Endothelial cell (in vitro differentiated cells): ENCODE measurements around the gene MACROD2. TPM values are rescaled to one million over a fixed set of nuclear protein-coding genes. Genes with fewer than 3 reads are reported as not detected.

Experiments
- DNase-seq: peaks from one replicate; pipeline ENCODE4 v3.0.0; 2021; ENCODE audit warnings: low spot score
- H3K27ac Mint-ChIP-seq: one replicate; pipeline ENCODE4 v1.8.0; 2021; ENCODE audit warnings: mixed read lengths, inconsistent platforms; ENCODE audit not compliant: unreplicated experiment
- H3K27me3 Mint-ChIP-seq: one replicate; pipeline ENCODE4 v1.8.0; 2021; ENCODE audit warnings: mild to moderate bottlenecking, moderate library complexity, mixed read lengths, inconsistent platforms; ENCODE audit not compliant: unreplicated experiment
- H3K36me3 Mint-ChIP-seq: one replicate; pipeline ENCODE4 v1.8.0; 2021; ENCODE audit warnings: mild to moderate bottlenecking, low read depth, mixed read lengths, inconsistent platforms; ENCODE audit not compliant: unreplicated experiment
- H3K4me1 Mint-ChIP-seq: one replicate; pipeline ENCODE4 v1.8.0; 2021; ENCODE audit warnings: mild to moderate bottlenecking, mixed read lengths, inconsistent platforms; ENCODE audit not compliant: unreplicated experiment
- H3K4me3 Mint-ChIP-seq: one replicate; pipeline ENCODE4 v1.8.0; 2021; ENCODE audit warnings: mild to moderate bottlenecking, mixed read lengths, inconsistent platforms; ENCODE audit not compliant: unreplicated experiment
- H3K9me3 Mint-ChIP-seq: one replicate; pipeline ENCODE4 v1.8.0; 2021; ENCODE audit warnings: mixed read lengths, inconsistent platforms; ENCODE audit not compliant: unreplicated experiment
- total RNA-seq: library from RNA; stranded (reverse); fragmentation: NEBNext Ultra II Directional; extraction: Animal tissue kit (Norgen Biotek cat#: 25700); gene quantifications from one replicate; pipeline ENCODE4 v1.2.1, GENCODE V29; 2021; ENCODE audit not compliant: unreplicated experiment
- TF ChIP-seq, protein P1 (sequence below): fragments of 200-600 bp; sonication (generic); IDR thresholded peaks from one replicate; pipeline ENCODE4 v1.5.0; 2021; ENCODE audit warnings: antibody characterized with exemption; ENCODE audit not compliant: unreplicated experiment

Gene MACROD2
- total RNA-seq, 1 donor from 2014 or later: 6.4 TPM

DNA sequence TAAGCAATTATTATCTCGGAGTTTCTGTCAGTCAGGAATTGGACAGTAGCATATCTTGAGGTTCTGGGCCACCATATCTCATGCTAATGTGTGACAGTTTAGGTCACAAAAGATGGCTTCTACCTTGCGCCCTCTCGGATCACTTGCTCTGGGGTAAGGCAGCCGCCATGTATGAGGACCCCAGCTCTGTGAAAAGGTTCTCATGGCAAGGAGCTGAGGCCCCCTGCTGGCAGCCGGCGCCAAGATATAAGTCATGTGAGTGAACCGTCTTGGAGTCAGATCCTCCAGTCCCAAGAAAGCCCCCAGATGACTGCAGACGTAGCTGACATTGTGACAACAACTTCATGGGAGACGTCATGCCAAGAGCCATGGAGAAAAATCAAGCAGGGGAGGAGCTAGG, 1907.2 kb downstream of the MACROD2 start:
- H3K36me3 Mint-ChIP-seq: no peaks in the 10 kb centered on the region
- no peak overlapping the region for H3K27ac Mint-ChIP-seq
- H3K9me3 Mint-ChIP-seq: no peaks in the 10 kb centered on the region
- no peaks in the 10 kb centered on the region for H3K4me1 Mint-ChIP-seq
- peak; percentile 58 for DNase-seq
- TF ChIP-seq, protein P1, sequence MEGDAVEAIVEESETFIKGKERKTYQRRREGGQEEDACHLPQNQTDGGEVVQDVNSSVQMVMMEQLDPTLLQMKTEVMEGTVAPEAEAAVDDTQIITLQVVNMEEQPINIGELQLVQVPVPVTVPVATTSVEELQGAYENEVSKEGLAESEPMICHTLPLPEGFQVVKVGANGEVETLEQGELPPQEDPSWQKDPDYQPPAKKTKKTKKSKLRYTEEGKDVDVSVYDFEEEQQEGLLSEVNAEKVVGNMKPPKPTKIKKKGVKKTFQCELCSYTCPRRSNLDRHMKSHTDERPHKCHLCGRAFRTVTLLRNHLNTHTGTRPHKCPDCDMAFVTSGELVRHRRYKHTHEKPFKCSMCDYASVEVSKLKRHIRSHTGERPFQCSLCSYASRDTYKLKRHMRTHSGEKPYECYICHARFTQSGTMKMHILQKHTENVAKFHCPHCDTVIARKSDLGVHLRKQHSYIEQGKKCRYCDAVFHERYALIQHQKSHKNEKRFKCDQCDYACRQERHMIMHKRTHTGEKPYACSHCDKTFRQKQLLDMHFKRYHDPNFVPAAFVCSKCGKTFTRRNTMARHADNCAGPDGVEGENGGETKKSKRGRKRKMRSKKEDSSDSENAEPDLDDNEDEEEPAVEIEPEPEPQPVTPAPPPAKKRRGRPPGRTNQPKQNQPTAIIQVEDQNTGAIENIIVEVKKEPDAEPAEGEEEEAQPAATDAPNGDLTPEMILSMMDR: peak; percentile 54
- peaks cover 2% of the 10 kb centered on the region for H3K27me3 Mint-ChIP-seq
- no peak overlapping the region for H3K4me3 Mint-ChIP-seq

DNA sequence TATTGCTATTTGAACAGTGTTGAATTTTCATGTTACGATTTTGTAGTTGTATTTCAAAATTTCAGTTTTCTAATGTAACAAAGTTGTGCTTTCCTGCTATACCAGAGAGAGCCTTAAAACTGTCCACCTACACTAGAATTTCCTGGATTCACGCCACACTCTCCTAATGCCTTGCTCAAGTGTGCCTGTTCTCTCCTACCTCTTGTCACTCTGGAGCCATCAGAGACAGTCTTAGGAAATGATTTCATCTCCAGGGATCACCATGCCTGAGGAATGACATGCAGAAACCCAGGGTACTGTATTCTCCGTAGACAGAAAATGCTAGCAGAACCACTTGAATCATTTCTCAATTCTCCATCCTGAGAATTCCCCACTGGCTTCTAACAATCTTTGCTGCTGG, 1910.3 kb downstream of the MACROD2 start:
- no peak overlapping the region for H3K27ac Mint-ChIP-seq
- H3K4me3 Mint-ChIP-seq: no peak overlapping the region
- TF ChIP-seq, protein P1: no peak

DNA sequence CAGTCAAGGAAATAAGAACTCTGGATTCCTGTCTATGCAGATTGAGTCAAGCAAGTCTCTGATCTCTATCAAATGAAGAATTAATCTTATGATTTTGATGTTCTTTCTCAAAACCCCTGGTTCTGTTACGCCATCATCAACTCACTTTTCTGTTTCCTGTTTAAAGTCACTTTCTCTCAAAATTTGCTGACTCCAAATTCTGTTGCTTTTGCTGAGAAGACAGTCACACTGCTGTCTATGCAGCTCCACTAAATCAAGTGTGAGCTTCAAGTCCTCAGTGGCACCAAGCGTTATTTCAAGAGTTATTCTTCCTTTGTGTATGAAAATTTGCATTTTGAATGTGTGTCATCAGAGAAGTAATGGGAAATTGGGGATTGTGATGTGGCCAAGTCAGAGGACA, 1914.7 kb downstream of the MACROD2 start:
- no peak overlapping the region for H3K4me3 Mint-ChIP-seq
- no peaks in the 10 kb centered on the region for H3K9me3 Mint-ChIP-seq
- peaks cover 25% of the 10 kb centered on the region for H3K4me1 Mint-ChIP-seq
- H3K36me3 Mint-ChIP-seq: no peaks in the 10 kb centered on the region
- H3K27me3 Mint-ChIP-seq: peaks cover 6% of the 10 kb centered on the region
- TF ChIP-seq, protein P1: no peak
- H3K27ac Mint-ChIP-seq: peak overlapping the region; percentile 58
- no peak for DNase-seq

More for the DNA sequence above, 1910.3 kb downstream of the MACROD2 start:
- no peaks in the 10 kb centered on the region for H3K36me3 Mint-ChIP-seq
- peaks cover 3% of the 10 kb centered on the region for H3K4me1 Mint-ChIP-seq
- no peak for DNase-seq
- H3K27me3 Mint-ChIP-seq: peaks cover 5% of the 10 kb centered on the region
- H3K9me3 Mint-ChIP-seq: no peaks in the 10 kb centered on the region

DNA sequence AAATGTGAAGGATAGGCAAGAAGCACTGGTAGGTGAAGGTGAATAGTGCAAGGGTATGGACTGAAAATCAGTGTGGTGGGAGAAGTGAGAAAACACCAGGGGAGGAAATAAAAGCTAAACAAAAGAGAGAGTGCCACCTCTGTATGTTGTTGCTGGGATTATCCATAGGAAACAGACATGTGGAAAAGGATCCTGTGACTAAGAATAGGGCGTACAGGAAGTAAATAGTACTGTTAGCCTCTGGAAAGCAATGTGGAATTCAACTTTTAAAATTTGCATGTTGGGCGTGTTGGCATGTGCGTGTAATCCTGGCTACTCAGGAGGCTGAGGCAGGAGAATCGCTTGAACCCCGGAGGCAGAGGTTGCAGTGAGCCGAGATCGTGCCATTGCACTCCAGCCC, 1916.3 kb downstream of the MACROD2 start:
- no peaks in the 10 kb centered on the region for H3K9me3 Mint-ChIP-seq
- H3K27me3 Mint-ChIP-seq: peaks cover 6% of the 10 kb centered on the region
- no peaks in the 10 kb centered on the region for H3K36me3 Mint-ChIP-seq
- DNase-seq: no peak
- H3K27ac Mint-ChIP-seq: peak overlapping the region; percentile 98
- peaks cover 25% of the 10 kb centered on the region for H3K4me1 Mint-ChIP-seq
- no peak overlapping the region for H3K4me3 Mint-ChIP-seq
- TF ChIP-seq, protein P1: no peak

DNA sequence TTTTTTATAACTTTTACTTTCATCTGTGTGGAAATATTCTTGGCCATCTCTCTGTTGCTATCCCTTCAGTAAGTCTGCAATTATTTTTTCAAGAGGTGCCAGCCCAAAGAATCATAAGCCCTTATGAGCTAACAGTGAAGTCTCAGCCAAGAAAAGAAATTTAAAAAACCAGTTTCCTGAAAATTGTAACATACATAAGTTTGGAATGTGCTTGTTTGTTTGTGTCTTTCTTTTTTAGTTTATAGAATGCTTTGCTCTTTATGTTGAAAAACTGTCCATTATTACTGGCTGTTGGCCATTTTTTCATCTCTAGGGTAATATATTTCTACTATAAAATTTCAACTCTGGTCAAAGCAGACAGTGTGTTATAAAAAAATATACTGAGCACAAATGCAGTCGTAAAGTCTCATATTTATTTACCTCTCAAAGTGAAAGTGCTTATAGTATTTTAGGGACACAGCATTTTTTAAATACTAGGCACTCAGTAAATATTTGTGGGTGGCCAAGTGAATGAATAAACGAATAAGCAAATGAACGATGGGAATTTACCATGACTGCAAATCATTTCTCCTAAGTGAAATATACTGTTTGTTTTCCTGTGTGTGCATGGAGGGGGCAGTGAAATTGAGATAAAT, 1918.2 kb downstream of the MACROD2 start:
- Mint-ChIP-seq H3K4me3 (no peak overlapping the region), H3K9me3 (no peaks in the 10 kb centered on the region), H3K36me3 (no peaks in the 10 kb centered on the region), H3K27ac (no peak overlapping the region), H3K4me1 (peaks cover 25% of the 10 kb centered on the region), H3K27me3 (peaks cover 6% of the 10 kb centered on the region)
- TF ChIP-seq, protein P1: no peak
- DNase-seq: no peak
